H7 (cell line): Measurements from ENCODE around the gene SS18. TPM values are rescaled to one million over a fixed set of nuclear protein-coding genes. Genes with fewer than 3 reads are reported as not detected.

Experiments
- DNase-seq: peaks from one replicate; pipeline ENCODE4 v3.0.0; 2012
- H3K27me3 ChIP-seq: 2 replicates; pipeline ENCODE4 v1.6.0; 2011; ENCODE audit warnings: mild to moderate bottlenecking, low read length; ENCODE audit not compliant: control insufficient read depth, insufficient read depth
- H3K36me3 ChIP-seq: replicated peaks from 2 replicates; pipeline ENCODE4 v1.5.1; 2011; ENCODE audit warnings: low read length; ENCODE audit not compliant: control insufficient read depth, insufficient read depth
- H3K4me3 ChIP-seq: 2 replicates; pipeline ENCODE4 v1.5.1; 2011; ENCODE audit warnings: low read depth, mild to moderate bottlenecking, control low read depth, low read length, moderate library complexity; ENCODE audit not compliant: insufficient read depth
- total RNA-seq: library from RNA; depleted of rRNA; stranded (reverse); fragments of >200 nt; shearing (Covaris generic); gene quantifications from 2 replicates; pipeline ENCODE4 v1.2.3, GENCODE V29; 2014

Gene SS18
- total RNA-seq, 1 experiment from 2014 or later, result 97.6 TPM

- Histone ChIP-seq H3K27me3 (no peaks in the 10 kb centered on the region), H3K4me3 (no peak overlapping the region), H3K36me3 (no peaks in the 10 kb centered on the region)
- DNase-seq, result no peak
Measured at GRCh38 chr18:26003356-26003755, 87.1 kb downstream of the SS18 start.

- Histone ChIP-seq H3K4me3 (no peak overlapping the region), H3K27me3 (no peaks in the 10 kb centered on the region), H3K36me3 (no peaks in the 10 kb centered on the region)
- no peak for DNase-seq
Measured at GRCh38 chr18:26002375-26002910, 88.0 kb downstream of the SS18 start.

GRCh38 chr18:25998461-25998860 lies 92.0 kb downstream of the SS18 start:
- H3K36me3 ChIP-seq, result no peaks in the 10 kb centered on the region
- DNase-seq, result no peak
- no peak overlapping the region for H3K4me3 ChIP-seq
- H3K27me3 ChIP-seq, result no peaks in the 10 kb centered on the region

- Histone ChIP-seq H3K27me3 (no peaks in the 10 kb centered on the region), H3K4me3 (no peak overlapping the region), H3K36me3 (no peaks in the 10 kb centered on the region)
- DNase-seq, result no peak
Measured at GRCh38 chr18:25992566-25992965, 97.8 kb downstream of the SS18 start.

- no peak for DNase-seq
- H3K36me3 ChIP-seq, result no peaks in the 10 kb centered on the region
- no peaks in the 10 kb centered on the region for H3K27me3 ChIP-seq
Measured at GRCh38 chr18:25990473-25990872, 99.9 kb downstream of the SS18 start.

GRCh38 chr18:25985707-25986394 lies 104.6 kb downstream of the SS18 start:
- H3K27me3 ChIP-seq, result no peaks in the 10 kb centered on the region
- no peaks in the 10 kb centered on the region for H3K36me3 ChIP-seq
- DNase-seq, result no peak
- H3K4me3 ChIP-seq, result no peak overlapping the region

More at GRCh38 chr18:25990473-25990872, 99.9 kb downstream of the SS18 start:
- no peak overlapping the region for H3K4me3 ChIP-seq

- H3K4me3 ChIP-seq, result no peak overlapping the region
- DNase-seq, result no peak
- no peaks in the 10 kb centered on the region for H3K27me3 ChIP-seq
- no peaks in the 10 kb centered on the region for H3K36me3 ChIP-seq
Measured at GRCh38 chr18:25983730-25984129, 106.7 kb downstream of the SS18 start.

GRCh38 chr18:25982961-25983360 lies 107.5 kb downstream of the SS18 start:
- no peaks in the 10 kb centered on the region for H3K36me3 ChIP-seq
- H3K4me3 ChIP-seq, result no peak overlapping the region
- no peak for DNase-seq
- no peaks in the 10 kb centered on the region for H3K27me3 ChIP-seq

GRCh38 chr18:25982153-25982552 lies 108.3 kb downstream of the SS18 start:
- no peak for DNase-seq
- Histone ChIP-seq H3K27me3 (no peaks in the 10 kb centered on the region), H3K4me3 (no peak overlapping the region), H3K36me3 (no peaks in the 10 kb centered on the region)

GRCh38 chr18:25979369-25980040 lies 110.9 kb downstream of the SS18 start:
- Histone ChIP-seq H3K36me3 (no peaks in the 10 kb centered on the region), H3K4me3 (no peak overlapping the region), H3K27me3 (no peaks in the 10 kb centered on the region)
- no peak for DNase-seq

- no peaks in the 10 kb centered on the region for H3K27me3 ChIP-seq
- DNase-seq, result no peak
- no peaks in the 10 kb centered on the region for H3K36me3 ChIP-seq
- no peak overlapping the region for H3K4me3 ChIP-seq
Measured at GRCh38 chr18:25976554-25976953, 113.9 kb downstream of the SS18 start.

GRCh38 chr18:25974630-25975077 lies 115.8 kb downstream of the SS18 start:
- Histone ChIP-seq H3K4me3 (no peak overlapping the region), H3K27me3 (no peaks in the 10 kb centered on the region), H3K36me3 (no peaks in the 10 kb centered on the region)
- DNase-seq, result no peak
